HG03439 (cell line): ENCODE results near the gene RPTOR.

ENCODE experiments used
- ATAC-seq: cut with Tn5 transposase; IDR thresholded peaks from one replicate; pipeline ENCODE4 v1.9.1; 2021; ENCODE audit warnings: mild to moderate bottlenecking, moderate library complexity; ENCODE audit not compliant: unreplicated experiment

RPTOR gene

DNA sequence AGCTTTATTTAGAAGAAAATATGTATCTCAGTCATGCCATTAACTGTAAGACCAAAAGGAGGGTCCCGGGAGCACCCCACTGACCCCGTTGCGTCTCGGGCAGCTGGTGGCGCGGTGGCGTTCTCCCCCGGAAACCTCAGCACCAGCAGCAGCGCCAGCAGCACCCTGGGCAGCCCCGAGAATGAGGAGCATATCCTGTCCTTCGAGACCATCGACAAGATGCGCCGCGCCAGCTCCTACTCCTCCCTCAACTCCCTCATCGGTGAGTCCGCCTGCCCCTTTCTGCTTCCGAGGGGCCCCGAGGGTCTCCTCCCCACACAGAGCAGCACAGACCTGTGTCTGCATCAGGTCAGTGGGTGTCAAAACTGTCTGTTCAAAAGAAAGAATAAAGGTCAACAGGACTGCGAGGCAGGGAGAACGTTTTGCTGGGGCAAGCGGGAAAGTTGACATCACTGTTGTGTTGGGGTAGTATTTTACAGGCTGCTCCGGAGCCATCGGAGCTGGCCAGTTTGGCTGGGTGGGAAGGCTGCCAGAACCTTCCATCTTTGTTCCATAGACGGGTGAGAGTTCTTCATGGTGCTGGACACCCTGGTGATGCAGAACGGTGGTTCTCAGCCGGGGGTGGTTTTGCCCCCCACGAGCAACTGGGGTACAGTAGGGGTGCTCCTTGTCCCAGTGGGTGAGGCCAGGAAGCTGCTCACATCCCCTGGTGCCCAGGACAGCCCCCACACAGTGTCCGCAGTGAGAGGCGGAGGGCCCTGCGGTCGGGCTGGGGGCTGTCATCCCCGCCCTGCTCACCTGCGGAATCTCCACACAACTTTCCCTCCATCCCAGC is 349.2 kb downstream of the RPTOR start:
- no peak for ATAC-seq

DNA sequence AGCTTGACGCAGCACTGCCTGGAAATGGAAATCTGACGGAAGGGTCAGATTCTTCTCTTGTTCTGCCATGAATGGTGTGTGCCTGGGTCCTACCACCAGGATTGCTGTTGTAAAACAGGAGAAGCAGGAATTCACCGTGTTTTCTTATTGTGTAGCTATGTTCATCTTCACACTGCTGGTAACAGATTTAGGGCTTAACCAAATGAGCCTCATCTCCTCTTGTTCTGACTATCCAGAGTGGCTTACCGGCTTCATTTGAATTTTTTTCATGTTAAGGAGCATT is 349.7 kb downstream of the RPTOR start:
- no peak for ATAC-seq

DNA sequence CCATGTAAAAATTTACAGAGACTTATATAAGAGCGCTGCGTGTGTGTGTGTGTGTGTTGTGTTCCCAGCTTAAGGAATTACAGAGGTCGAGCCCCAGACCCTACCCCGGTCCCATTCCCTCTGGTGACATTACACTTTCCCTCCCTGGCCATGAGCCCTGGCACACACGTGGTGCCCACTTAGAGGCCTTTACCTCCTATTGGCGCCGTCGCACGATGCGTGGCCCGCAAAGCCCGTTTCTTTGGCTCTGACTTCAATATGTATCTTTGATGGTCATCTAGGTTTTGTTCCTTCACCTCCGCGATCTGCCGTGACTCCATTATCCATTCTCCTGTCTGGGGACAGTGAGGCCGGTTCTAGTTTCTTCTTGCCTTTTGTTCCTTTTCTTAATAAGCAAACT is 350.1 kb downstream of the RPTOR start:
- no peak for ATAC-seq

DNA sequence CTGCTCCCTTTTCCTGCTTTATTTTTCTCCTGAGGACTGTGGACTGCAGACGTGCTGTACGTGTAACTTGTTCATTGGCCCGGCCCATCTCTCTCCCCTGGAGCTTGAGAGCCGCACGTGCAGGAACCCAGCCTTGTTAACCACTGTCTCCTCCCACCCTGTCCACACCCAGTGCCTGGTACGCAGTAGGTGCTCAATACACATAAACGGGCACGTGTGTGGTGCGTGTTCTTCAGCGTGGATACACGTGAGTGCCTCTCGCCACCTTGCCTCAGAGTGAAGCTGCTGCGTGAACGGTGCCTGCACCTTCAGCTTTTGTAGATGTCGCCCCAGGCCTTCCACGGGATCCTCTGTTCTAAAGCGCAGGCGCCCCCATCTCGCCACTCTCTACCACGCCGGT is 350.7 kb downstream of the RPTOR start:
- ATAC-seq: no peak

DNA sequence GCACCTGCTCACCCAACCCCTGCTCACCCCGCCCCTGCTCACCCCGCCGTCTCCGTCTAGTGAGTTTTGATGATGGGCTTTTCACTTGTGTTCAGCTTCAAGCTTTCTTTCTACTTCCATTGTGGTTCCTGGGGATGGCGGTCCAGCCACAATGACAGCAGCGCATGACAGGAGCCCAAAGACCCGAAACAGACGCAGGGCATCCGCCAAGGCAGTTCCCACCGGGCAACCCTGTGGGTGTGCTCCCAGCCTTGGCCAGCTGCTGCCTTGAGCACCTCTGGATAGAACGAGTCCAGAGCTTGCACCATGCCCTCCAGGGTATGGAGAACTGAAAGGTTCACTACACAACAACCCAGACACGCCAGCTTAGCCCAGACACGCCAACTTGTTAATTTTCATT is 354.1 kb downstream of the RPTOR start:
- no peak for ATAC-seq

DNA sequence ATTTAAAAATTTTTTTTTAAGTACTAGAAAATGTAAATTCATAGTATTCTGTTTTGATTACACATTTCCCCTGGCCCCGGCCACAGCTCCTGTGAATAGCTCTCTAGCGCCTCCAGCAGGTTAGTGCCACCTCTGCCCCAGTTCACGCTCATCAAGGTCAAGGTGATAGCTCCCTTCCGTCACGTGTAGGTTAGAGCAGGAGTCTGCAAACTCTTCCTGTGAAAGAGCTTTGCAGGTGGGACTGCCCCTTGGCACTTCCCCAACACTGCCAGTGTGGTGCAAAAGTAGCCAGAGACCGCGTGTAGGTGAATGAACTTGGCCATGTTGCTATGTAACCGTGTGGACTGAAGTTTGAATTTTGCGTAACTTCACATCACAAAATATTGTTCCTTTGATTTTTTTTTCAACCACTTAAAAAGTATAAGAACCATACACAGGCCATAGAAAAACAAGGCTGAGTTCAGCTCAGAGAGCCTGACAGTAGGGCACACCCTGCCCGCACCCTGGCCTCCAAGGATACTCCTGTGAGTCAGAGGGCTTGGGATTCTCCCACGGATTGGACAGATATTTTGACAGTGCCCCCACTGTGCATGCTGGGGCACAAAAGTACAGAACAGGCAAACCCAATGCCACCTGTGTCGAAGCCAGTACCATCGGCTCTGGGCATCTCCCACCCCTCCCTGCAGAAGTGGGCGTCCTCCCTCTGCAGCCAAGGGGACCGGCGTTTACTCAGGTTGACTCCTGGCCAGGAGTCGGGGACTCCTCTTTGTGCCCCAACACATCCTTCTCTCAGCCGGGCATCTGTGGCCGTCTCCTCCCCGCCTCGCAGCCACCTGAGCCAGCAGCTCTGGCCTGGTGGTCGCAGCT is 355.0 kb downstream of the RPTOR start:
- ATAC-seq: no peak

DNA sequence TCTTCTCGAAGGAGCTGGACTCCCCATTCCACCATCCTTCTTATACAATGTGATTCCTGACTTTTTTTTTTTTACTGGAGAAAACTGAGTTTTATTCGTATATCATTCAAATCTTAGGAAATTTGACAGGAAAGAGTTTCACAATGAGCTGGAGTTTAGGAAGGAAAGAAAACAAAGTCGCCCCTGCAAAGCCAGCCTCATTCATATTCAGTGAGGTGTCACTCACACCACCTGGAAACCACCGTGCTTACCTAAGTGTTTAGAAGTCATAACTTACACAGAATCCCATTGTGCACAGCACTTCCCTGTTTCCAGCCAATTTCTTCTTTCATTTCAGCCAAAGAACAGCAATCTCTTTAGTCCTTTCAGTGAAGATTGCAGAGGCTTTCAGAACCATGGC is 356.7 kb downstream of the RPTOR start:
- no peak for ATAC-seq

DNA sequence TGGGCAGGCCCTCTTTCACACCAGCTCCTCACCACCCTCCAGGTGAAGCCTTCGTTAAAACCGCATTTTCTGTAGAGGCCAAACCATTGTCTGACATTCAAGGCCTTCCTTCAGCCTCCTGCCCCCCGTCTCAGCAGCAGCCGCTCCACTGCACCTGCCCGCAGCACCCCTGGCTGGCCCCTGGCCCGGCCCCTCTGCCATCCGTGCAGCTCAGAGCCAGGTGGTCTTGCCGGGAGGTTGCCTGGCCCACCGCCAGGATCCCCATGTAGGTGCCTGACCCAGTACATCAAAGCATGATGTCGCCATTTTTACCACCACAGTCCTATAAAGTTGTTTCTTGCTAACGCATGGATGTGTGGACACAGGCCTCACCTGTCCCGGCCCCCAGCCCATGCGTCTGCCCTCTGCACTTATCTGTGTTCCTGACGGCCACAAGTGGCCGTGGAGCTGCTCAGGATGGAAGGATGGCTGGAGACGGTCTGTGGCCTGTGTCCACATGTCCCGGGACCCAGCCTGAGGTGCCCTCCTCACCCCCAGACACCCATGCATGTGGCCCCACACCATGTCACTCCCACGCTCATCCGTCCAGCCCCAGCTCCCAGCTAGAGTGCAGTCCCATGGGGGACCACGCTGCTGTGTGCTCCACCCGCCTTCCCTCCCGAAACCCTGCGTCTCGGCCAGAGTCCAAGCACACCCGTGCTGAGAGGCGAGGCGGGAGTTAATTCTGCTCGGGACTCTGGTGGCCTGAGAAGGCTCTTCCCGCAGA is 357.7 kb downstream of the RPTOR start:
- ATAC-seq: no peak

DNA sequence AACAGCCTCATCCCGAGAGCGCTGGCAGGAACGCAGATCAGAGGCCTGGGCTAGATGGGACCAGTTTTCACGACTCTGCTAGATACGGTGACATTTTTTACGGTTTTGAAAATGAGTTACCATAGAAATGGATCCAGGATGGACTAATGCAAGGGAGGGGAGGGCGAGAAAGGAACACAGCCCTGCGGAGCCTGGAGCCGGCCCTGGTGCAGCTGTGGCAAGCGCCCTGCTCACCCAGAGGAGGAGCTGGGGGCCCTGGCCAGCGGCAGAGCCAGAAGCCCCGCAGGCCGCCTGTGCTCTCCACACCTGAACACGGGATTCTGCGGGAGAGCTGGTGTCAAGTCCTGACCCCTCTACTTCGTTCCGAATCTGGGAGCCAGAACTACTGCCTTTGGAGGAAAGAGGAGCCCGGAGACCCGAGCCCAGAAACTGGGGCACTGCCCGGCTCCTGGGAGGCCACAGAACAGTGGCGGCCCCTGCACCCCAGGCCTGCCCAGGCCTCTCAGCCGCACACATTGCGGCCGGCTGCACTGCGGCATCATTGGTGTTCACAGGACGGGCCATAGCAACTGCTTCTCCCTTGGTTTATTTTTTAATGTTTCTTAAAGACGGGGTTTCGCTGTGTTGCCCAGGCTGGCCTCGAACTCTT is 358.4 kb downstream of the RPTOR start:
- ATAC-seq: no peak

DNA sequence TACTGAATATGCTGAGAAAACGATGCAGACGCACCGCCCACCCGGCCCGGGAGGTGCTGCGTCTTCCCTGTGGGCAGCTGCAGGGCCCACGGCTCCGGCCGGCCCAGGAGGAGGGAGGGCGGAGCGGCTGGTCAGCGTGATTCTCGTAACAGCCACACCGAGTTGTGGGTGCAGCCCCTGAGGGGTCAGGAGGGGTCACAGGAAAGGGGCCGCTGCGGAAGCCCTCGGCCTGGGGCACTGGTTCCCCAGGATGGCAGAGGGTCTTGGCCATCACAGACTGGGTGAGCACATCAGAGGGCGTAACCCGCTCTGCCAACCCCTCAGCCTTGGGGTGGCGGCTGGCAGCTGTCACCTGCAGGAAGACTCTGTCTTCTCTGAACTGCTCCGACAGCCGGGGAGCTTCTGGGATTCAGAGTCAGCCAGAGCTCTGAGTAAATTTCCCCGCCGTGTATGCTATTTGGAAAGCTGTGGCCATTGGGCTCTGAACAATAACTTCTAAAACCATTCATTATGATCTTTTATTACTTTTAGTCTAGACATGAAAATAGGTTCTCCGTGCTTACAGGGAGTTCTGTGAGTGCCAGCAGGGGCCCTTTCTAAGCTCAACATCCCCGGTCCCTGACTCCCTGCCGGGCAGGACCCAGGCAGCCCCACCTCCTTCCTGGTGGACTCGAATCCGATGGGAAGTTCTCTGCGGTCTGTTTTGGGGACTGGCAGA is 359.6 kb downstream of the RPTOR start:
- ATAC-seq: no peak

DNA sequence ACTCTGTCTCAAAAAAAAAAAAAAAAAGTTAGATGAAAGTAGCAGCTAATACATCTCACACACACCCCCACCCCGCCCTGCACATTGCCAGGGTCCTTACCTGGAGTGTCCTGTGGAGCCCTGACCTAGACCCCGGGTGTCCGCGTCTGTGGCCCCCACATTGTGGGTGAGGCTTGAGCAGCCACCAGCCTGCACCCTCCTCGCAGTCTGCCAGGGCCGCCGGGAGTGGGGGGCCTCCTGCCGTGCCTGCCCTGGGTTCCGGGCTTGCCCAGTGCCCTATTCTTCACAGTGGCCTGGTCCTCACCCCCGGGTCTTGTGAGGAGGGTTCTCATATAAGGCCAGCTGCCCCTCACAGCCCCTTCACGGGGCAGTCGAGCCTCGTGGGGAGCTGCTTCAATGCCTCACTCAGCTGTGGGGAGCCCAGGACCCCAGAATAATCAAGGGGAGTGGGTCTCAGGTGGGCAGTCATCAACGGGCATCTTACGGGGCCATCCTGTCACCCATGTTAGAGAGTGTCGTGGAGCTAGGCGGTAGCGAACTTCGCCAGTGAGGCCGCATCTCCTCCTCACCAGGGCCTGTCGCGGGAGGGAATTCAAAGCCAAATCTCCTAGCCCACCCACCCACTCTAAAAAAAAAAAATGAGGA is 361.1 kb downstream of the RPTOR start:
- no peak for ATAC-seq

DNA sequence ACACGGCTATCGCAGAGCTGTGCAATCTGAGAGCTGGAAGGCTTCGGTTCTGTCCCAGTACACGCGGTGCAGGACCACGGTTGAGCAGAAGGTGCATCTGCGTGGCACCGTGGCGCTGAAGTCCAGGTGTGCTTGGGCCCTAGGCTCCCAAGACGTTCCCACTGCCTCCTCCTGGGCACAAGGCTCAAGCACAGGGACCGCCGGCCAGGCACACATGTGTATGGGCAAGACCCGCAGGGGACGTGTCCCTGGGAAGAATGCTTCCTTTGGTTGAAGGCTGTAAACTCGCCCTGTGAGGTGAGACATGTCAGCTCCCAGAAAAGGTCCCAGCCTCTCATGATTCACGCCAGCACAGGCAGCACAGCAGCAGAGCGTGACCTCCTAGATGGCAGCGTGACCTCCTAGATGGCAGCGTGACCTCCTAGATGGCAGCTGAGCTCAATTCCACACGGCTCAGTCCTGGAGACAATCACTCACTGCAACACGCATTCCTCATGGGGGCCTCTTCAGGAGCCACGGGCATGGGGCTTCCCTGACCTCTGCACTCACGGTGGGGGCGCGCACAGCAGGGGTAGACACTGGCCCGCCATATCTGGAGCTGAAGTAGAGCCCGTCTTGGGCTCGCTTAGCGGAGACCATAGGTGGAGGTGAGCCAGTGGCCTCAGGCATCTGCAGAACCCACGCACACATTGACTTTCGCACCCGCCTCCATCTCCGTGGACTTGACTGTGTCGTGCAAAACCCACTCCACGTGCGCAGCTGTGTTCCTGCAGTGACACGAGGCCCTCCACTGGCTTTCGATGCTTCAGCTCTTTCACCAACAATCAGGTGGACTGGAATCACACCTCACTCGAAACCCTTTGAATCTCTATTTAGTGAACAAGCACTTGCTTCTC is 362.0 kb downstream of the RPTOR start:
- no peak for ATAC-seq

DNA sequence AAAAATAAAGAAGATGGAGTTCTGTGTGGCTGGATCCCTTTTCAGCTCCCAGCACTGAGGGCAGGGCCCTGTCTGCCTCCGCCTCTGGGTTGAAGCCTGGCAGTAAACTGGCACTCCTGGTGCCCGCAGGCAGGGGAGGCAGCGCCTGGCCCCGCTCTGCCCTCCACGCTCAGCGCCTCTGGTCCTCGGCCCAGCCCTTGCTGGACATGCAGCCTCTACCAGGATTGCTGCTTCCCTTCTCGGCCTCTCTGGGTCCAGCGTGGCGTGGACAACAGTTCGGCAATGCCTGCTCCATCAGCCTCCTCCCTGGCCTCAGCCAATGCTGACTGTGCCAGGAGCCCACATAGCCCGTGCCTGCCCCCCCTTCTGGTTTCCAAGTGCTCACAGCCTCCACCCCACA is 362.6 kb downstream of the RPTOR start:
- ATAC-seq: no peak

DNA sequence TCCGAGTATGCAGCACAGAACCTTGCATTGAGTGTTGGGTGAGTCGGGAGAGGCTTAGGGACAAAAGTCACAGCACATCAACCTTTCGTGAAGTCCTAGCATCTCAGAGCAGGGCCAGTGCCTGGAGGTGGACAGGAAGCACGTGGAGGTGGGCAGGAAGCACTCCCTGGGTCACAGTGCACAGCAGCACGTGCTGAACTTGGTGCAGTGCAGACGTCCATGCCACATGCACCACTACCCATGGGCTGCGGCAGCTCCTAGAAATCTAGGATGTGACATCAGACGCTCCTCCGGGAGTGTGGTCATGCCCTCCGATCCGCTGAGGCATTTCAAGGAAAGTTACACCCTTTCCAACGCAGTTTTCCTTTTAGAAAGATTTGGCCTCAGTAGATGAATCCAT is 363.6 kb downstream of the RPTOR start:
- no peak for ATAC-seq

DNA sequence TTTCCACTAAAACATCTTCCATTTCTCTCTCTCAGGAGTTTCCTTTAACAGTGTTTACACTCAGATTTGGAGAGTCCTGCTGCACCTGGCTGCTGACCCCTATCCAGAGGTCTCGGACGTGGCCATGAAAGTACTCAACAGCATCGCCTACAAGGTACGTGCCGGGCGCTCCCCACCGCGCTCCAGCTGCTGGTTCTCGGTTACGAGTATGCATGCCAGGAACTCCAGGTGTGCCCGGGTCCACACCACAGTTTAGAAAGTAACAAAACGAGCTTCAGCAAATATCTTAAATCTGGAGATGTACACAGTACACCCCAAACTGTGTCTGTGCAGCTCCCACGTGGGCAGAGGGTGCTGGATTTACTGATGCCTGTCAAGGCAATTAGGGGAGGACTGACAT is 364.1 kb downstream of the RPTOR start:
- ATAC-seq: no peak

DNA sequence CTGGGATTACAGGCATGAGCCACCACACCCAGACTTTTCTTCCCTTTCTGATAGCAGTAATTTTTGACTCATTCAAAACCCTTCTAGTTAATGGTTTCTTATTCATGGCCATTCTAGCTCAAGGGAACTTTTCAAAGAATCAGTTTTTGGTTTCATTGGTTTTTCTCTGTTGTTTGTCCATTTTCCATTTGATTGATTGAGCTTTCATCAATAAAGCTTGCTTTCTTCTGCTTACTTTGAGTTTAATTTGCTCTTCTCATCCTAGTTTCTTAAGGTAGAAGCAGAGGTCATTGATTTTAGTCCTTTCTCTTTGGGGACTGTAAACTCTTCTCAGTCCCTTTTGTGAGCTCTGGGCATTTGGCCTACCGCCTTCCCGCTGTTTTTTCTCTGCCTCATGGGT is 365.0 kb downstream of the RPTOR start:
- ATAC-seq: no peak

DNA sequence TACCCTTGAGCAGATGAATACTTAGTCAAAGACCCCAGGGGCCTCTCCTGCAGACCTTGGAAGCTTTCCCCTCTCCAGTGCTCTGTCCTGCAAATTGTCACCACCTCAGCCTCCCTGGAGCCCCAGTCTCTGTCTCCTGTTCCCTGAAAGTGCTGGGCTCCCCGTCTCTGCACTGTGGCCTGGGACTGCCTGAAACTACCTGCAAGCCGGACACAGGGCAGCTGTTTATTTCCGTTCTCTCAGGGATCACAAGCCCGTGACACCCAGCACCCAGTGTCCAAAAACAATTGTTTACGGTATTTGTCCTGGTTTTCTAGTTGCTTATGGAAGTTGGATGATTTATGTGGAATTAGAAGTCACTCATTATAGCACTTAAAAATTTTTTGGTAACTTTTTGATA is 365.4 kb downstream of the RPTOR start:
- no peak for ATAC-seq

DNA sequence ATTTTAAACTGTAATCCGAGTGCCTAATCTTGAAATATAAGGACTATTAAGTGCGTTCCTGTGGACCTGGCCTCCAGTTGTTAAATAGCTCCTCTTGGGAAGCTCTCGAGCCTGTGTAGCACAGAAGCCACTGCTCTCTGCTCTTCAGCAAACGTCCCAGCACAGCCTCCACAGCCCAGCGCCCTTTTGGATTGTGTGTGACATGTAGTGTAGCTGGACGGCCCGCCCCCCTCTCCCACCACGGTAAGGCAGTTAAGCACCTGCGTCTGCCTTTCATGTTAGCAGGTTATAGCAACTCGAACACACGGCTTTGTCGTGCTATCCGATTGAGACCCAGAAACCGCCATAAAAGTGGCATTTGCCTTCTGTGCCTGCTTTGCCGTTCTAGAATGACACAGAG is 367.8 kb downstream of the RPTOR start:
- ATAC-seq: no peak
